ENCODE results near the gene FAM53B. TPM values are rescaled to one million over a fixed set of nuclear protein-coding genes. Genes with fewer than 3 reads are reported as not detected.

FAM53B gene
- total and polyA plus RNA-seq, 8 donors, result 5.7 to 46.9 (median 11.4) TPM

GRCh38 chr10:124701435-124701834 lies 42.7 kb downstream of the FAM53B start:
- 10 to 30% (median 19%) methylated on average over 6 of the region's 6 CpGs for WGBS, 5 donors
- no peaks in the 10 kb centered on the region for H3K27me3 ChIP-seq
- peaks cover 10 to 34% (median 26%) of the 10 kb centered on the region in 4 donors for H3K36me3 ChIP-seq
- intact Hi-C loops (cut with DNase I; ENCODE audit: low total_unique reads), result no loop called here
- no peaks in the 10 kb centered on the region for H3K9me3 ChIP-seq
- no peak overlapping the region for H3K4me3 ChIP-seq
- DNase-seq, result peak; percentile 88 to 93
- TF ChIP-seq EP300 (IDR thresholded peaks at IDR 0.05), result no peak
- TF ChIP-seq POLR2A (IDR thresholded peaks at IDR 0.05), result no peak
- TF ChIP-seq, protein P1, sequence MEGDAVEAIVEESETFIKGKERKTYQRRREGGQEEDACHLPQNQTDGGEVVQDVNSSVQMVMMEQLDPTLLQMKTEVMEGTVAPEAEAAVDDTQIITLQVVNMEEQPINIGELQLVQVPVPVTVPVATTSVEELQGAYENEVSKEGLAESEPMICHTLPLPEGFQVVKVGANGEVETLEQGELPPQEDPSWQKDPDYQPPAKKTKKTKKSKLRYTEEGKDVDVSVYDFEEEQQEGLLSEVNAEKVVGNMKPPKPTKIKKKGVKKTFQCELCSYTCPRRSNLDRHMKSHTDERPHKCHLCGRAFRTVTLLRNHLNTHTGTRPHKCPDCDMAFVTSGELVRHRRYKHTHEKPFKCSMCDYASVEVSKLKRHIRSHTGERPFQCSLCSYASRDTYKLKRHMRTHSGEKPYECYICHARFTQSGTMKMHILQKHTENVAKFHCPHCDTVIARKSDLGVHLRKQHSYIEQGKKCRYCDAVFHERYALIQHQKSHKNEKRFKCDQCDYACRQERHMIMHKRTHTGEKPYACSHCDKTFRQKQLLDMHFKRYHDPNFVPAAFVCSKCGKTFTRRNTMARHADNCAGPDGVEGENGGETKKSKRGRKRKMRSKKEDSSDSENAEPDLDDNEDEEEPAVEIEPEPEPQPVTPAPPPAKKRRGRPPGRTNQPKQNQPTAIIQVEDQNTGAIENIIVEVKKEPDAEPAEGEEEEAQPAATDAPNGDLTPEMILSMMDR (IDR thresholded peaks at IDR 0.05), result no peak
- TF ChIP-seq POLR2AphosphoS5 (IDR thresholded peaks at IDR 0.05), result peak; percentile 49 to 69 (median 54)
- peak overlapping the region; percentile 67 to 83 (median 78) for H3K27ac ChIP-seq
- H3K4me1 ChIP-seq, result peaks cover 72 to 99% (median 85%) of the 10 kb centered on the region in 4 donors

DNA sequence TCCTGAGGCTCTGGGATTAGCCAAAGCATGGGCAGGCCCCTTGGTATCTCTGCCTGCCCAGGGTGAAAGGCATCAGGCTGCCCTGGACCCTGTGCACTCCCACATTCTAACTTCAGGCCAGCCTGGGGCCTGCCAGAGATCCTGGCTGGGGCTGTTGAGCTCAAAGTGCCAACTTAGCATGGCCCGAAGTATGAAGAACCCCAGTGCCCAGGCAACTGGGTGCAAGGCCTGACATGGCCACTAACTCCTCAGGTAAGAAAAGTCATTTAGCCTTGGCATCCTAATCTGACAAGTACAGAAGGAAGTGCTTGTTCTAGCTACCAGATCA lies 43.2 kb downstream of the FAM53B start:
- TF ChIP-seq EP300 (IDR thresholded peaks at IDR 0.05) (no peak), POLR2A (IDR thresholded peaks at IDR 0.05) (no peak), POLR2AphosphoS5 (IDR thresholded peaks at IDR 0.05) (no peak)
- TF ChIP-seq, protein P1 (IDR thresholded peaks at IDR 0.05), result no peak
- WGBS, 5 donors, result 67 to 92% (median 88%) methylated on average over 1 of the region's 1 CpG
- H3K4me1 ChIP-seq, result peaks cover 69 to 95% (median 80%) of the 10 kb centered on the region in 4 donors
- peaks cover 8 to 31% (median 23%) of the 10 kb centered on the region in 4 donors for H3K36me3 ChIP-seq
- peak overlapping the region; percentile 67 to 83 (median 78) for H3K27ac ChIP-seq
- intact Hi-C loops (cut with DNase I; ENCODE audit: low total_unique reads), result no loop called here
- H3K9me3 ChIP-seq, result no peaks in the 10 kb centered on the region
- no peak overlapping the region for H3K4me3 ChIP-seq
- H3K27me3 ChIP-seq, result no peaks in the 10 kb centered on the region
- DNase-seq, result no peak

DNA sequence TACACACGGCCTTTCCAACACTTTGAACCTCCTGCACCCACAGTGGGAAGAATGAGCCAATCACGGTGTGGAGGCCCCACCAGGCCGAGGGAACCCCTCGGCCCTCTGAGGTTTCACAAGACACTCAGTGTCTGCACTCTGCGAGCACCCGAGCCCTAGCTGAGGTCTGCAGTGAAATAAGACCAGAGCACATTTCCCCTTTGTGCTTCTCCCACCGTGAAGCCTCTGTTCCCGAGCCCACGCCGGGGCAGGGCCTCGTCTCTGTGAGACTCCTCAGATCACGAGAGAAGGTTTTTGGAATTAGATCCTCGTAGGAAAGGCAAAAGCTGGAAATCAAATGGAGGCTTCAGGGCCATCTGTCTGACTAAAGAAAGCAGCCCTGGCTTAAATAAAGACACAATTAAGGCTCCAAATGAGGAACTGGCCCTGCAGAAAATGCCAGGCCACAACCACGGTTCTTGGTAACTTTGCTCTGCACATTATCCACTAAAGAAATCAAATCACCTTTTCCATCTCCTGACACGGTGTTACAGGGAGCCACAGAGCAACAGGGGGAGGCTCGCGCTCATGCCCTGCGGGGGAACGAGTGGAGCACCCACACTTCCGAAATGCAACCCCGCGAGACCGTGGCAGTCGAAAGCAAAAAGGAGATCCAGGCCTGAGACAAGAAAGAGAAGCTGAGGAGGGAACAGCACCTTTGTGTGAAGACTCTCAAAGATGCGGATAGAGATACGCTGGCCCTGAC lies 43.7 kb downstream of the FAM53B start:
- no peak for DNase-seq
- Histone ChIP-seq H3K4me3 (no peak overlapping the region), H3K27ac (peak overlapping the region; percentile 67 to 83 (median 78)), H3K27me3 (no peaks in the 10 kb centered on the region), H3K9me3 (no peaks in the 10 kb centered on the region), H3K36me3 (peaks cover 3 to 26% (median 20%) of the 10 kb centered on the region in 4 donors), H3K4me1 (peaks cover 69 to 90% (median 76%) of the 10 kb centered on the region in 4 donors)
- WGBS, 5 donors, result 75 to 83% (median 82%) methylated on average over 26 of the region's 26 CpGs
- TF ChIP-seq POLR2A (IDR thresholded peaks at IDR 0.05), result no peak
- TF ChIP-seq POLR2AphosphoS5 (IDR thresholded peaks at IDR 0.05), result no peak
- TF ChIP-seq EP300 (IDR thresholded peaks at IDR 0.05), result no peak
- TF ChIP-seq, protein P1 (IDR thresholded peaks at IDR 0.05), result no peak
- intact Hi-C loops (cut with DNase I; ENCODE audit: low total_unique reads), result no loop called here

DNA sequence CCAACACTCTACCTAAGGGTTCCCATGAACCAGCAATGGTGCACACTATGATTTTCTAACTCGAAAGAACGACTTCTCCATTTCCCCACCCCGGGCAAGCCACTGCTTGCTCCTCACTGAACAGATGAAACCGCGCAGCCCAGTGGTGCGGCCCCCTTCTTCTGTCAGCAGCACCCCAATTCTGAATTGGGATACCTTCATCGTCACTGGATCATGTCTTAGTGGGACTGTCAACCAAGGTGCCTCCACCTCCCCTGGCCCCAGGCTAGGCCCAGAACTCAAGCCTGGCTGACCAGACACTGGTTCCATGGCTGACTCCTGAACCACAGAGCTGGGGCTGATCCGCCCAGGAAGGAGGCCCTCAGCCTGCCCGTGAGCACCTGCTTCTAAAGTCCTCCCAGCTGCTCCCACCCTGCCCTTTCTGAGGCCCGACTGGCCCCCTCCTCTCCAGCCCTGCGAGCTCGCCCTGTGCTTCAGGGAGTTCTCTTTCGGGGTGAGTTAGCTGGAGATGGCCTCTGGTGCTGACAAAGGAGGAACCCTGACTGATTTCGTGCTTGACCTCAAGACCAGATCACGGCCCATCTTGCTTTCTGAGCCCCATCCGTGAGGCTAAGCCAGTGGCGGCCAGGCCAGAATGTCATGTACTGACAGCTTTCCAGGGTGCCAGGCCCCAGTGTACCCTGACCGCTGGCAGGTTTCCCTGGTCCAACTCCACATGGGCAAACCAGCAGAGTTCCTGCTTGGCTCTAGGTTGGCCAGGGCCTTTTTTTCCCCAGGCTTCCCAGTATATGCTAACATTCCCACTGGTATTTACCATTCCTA lies 44.5 kb downstream of the FAM53B start:
- intact Hi-C loops (cut with DNase I; ENCODE audit: low total_unique reads), result no loop called here
- no peaks in the 10 kb centered on the region for H3K9me3 ChIP-seq
- H3K27me3 ChIP-seq, result no peaks in the 10 kb centered on the region
- WGBS, 5 donors, result 79 to 89% (median 83%) methylated on average over 16 to 18 of the region's 18 CpGs
- peak in 1 of 2 donors; percentile 73 for DNase-seq
- TF ChIP-seq POLR2A (IDR thresholded peaks at IDR 0.05), result no peak
- TF ChIP-seq EP300 (IDR thresholded peaks at IDR 0.05), result no peak
- TF ChIP-seq, protein P1 (IDR thresholded peaks at IDR 0.05), result no peak
- TF ChIP-seq POLR2AphosphoS5 (IDR thresholded peaks at IDR 0.05), result no peak
- peak overlapping the region; percentile 1 to 83 (median 78) for H3K27ac ChIP-seq
- no peak overlapping the region for H3K4me3 ChIP-seq
- H3K4me1 ChIP-seq, result peaks cover 64 to 82% (median 70%) of the 10 kb centered on the region in 4 donors
- H3K36me3 ChIP-seq, result peaks cover 3 to 26% (median 20%) of the 10 kb centered on the region in 4 donors
